GM18873 (cell line): ENCODE results near the gene RSBN1L.

ENCODE experiments used
- ATAC-seq: cut with Tn5 transposase; IDR thresholded peaks from one replicate; pipeline ENCODE4 v1.9.1; 2021; ENCODE audit warnings: mild to moderate bottlenecking, moderate library complexity, moderate number of reproducible peaks; ENCODE audit not compliant: unreplicated experiment, low FRiP score

RSBN1L gene

DNA sequence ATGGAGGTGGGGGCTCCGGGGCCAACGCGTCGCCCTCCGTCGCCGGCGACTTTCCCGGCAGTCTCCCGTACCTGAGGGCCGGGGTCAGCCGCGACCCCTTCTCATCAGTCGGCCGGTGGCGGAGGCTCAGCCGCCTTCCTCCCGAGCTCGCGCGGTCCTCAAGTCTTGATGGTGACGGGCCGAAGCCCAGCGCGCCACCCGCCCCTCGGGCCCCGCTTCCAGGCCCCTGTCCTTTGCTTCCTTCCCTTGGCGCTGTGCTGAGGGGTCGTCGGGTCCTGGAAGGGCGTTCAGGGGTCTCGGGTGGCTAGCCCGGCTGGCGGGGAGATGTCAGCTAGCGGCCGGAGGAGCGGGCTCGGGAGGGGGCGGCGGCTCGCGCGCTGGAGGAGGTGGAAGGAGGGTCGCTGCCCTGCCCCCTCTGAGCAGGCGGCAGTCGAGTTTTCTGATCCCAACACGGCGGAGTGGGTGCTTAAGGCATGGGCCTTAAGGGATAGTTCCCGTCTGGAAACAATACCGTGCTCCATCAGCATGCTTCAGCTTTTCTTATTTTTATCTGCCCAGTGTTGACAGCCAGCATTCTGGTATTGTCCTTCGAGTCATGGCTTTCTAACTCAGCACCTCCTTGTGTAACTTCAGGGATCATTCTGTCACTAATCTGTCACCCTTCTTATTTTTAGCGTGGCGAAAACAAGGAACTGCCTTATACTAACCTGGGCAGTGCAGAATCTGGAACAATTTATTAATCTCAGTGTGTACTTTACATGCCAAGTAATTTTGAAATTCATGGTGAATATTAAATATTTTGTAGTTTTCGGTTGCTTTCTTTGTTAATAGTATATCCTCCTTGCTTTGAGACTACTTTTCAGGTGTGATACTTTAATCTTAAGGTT, 103.1 kb downstream of the RSBN1L start:
- ATAC-seq = no peak

DNA sequence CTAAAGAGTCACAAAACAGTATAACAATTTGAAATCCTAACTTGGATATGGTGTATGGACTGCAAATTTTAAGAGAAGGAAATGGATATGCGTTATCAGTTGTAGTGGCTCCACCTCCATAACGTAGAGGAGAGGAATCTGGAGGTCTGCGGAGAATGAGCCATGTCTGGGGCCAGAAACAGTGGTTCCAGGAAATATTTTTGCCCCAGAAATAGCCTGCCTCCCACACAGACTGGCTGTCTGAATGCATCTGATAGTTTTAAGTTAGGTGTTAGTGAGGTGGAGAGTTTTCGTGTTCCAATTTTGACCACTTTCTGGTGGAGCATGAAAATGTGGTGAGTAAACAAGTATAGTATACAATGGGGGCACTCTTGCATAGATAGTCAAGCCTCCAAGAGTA, 103.9 kb downstream of the RSBN1L start:
- ATAC-seq = no peak

DNA sequence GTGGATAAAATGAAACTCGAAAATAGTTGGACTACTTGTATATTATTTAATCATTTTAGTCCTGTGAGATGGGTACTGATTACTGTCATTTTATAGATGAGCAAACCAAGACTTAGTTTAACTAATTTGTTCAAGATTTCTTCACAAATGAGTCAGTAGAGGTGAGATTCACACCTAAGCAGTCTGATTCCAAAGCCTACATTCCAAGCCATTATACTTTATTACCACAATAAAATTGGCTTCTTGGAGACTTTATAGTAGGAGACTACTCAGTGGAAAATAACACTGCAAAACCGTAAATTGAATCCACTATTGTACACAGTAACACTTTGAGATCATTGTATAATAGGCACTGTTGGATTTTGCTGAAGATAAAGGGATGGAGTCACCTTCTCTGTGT, 104.5 kb downstream of the RSBN1L start:
- ATAC-seq = no peak

DNA sequence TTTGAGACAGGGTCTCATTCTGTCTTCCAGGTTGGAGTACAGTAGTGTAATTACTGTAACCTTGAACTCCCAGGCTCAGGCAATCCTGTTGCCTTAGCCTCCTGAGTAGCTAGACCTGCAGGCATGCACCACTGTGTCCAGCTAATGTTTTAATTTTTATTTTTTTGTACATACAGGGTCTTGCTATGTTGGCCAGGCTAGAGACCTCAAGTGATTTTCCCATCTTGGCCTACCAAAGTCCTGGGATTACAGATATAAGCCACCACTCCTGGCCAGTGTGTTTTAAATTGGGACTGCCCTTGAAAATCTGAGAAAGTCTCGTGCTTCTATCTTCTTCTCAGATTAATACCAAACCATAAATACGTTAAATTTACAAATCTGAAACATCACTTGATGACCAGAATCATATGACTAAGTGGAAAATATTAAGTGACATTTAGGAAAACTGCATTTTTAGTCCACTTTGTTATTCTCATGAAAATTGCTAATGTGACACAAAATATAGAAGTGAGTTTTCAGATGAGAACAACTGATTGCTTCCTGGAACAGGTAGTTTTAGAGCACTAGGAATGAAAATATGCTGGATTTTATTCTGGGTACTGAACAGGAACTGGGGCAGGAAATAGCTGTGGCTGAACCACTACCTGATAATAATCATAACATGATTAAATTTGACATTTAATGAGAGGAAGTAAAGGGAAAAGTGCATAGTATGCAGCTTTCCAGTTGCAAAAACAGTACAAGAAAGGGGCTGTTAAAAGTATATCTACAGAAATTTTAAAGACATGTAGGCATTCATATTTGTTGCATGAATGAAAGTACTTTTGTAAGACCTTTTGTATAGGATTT, 106.5 kb downstream of the RSBN1L start:
- no peak for ATAC-seq

DNA sequence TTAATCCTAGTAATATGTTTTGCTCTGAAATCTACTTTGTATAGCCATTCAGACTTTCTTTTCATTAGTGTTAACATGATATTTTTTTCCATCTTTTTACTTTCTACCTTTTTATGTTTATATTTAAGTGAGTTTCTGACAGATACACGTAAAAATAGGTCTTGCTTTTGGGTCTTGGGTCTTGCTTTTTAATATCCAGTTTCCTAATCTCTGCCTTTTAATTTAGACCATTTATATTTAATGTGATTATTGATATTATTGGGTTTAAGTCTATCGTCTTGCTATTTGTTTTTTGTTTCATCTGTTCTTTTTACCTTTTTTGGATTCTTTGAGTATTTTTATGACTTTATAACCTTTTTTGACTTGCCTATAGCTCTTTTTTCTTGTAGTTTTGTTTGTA, 110.2 kb downstream of the RSBN1L start:
- no peak for ATAC-seq

DNA sequence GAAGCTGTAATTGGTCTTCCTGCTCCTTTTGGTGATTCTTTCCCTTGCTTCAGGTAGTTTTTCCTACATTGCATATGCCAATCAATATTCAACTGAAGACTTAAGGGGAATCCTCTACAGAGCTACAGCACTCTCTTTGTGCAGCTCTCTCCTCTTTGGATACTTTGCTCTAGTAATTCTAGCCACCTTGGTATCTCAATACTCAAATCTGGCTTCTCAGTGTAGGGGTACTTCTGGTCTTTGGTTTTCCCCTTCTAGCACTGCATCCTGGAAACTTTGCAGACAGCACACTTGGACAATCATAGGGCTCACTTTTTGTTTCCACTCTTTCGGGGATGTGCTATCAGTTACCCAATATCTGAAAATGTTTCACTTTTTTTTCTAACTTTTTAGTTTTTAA, 112.3 kb downstream of the RSBN1L start:
- ATAC-seq = no peak

DNA sequence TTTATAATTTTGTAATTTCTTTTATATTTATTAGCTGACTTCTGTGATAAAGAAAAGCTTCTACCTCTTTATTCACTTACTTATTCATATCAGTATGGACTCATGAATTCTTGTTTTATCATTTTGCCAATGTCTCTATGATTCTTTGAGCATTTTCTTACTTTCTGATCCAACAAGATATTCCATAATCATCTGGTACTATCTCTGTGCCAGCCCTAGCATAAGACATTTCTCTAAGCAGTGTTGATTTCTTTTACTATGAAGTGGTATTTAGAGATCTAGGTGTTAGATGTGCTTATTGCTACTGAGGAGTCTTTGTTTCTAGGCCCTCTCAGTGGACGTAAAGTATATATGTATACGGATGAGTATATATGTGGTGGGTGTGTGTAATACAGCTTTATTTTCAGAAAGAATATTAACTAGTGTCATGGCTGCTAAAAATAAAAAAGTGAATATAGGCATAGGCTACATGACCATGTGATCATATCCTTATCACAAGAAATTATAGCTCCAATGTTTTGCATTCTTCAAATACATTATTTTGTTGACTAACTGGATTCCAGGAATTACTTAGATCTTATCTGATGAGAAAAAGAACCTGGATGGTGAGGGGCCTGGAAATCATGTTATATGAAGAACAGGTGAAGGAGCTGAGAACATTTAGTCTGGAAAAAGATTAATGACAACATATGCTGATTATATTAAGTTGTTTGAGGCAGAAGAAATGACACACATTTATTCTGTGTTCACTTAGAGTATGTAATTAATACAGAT, 115.4 kb downstream of the RSBN1L start:
- ATAC-seq = no peak

DNA sequence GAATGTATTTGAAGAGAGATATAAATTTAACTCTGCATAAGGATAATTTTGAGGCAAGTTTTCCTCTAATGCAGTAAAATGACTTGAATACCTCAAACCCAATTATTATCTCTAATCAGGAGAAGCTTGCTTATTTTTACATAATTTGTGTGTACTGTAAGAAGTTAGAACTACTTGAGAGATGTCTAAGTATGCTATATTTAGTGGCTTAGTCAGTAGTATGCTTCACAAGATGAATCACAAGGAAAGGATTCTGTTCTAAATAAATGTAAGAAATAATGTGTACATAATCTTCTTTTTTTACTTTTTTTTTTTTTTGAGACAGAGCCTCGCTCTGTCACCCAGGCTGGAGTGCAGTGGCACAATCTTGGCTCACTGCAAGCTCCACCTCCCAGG, 116.0 kb downstream of the RSBN1L start:
- ATAC-seq = no peak

DNA sequence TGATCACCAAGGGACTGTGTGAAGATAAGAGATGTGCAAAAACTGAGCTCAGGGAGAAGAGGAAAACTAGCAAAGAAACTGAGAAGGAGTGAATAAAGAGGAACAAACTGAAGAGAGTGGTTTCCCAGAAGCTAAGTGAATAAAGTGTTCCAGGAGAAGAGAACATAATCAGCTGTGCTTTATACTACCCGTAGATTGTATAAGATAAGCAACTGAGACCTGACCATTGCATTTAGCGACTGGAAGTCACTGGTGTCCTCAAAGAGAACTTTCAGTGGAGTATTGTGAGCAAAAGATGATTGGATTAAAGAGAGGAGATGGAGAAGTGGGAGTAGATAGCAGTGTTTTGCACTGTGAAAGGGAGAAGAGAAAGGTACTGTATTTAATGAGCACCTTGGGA, 116.9 kb downstream of the RSBN1L start:
- no peak for ATAC-seq

DNA sequence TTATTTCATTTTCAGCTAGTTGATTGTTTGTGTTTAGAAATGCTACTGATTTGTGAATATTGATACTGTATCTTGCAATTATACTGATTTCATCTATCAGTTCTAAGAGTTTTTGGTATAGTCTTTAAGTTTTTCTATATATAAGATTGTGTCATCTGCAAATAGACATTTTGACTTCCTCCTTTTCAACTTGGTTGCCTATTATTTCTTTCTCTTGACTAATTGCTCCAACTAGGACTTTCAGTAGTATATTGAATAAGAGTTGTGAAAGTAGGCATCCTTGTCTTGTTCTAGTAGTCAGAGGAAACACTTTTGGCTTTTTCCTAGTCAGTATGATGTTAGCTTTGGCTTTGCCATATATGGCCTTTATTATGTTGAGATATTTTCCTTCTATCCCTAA, 122.8 kb downstream of the RSBN1L start:
- no peak for ATAC-seq

DNA sequence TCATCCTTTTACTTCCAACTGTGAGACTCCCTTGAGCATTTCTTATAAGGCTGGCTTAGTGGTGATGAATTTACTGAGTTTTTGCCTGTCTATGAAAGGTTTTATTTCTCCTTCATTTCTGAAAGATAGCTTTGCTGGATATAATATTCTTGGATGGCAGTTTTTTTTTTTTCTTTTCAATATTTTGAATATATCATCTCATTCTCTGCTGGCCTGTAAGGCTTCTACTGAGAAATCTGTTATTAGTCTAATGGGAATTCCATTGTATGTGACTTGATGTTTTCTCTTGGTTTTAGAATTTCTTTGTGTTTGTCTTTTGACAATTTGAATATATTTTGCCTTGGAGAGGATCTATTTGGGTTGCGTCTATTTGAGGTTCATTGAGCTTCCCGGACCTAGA, 124.7 kb downstream of the RSBN1L start:
- ATAC-seq = no peak

DNA sequence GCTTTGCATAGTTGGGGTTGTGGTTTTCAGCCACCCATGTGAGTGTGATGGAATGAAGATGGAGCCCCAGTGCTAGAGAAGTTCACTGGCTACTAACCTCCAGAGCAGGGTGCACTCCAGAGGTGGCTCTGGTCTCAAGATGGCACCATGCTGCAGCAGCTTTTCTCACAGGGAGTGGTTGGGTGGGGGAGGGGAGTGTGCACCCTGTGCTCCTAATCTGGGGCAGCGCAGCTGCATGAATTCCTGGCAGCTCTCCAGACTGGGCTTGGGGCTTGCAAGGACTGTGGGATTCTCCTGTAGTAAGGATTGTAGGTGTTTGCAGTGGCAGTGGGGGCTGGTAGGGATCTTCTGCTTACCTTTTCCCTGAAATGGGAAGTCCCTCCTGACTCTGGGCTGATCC, 126.0 kb downstream of the RSBN1L start:
- no peak for ATAC-seq

DNA sequence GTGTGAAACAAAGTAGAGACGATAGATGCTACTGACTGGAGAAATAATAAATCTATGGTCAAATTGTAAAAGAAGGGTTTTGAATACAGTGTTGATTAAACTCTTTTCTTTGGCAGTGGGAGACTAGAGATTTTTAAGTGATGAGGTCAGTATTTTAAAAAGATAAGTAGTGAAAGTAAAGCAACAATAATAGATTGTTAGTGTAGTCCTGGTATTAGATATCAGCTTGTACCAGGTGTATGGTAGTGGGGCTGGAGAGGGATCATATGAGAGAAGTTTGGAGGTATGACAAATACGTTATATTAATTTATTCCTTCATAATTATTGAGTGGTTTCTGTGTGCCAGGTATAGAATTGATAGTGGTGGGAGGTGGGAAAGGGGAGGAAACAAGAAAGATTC, 127.5 kb downstream of the RSBN1L start:
- no peak for ATAC-seq

DNA sequence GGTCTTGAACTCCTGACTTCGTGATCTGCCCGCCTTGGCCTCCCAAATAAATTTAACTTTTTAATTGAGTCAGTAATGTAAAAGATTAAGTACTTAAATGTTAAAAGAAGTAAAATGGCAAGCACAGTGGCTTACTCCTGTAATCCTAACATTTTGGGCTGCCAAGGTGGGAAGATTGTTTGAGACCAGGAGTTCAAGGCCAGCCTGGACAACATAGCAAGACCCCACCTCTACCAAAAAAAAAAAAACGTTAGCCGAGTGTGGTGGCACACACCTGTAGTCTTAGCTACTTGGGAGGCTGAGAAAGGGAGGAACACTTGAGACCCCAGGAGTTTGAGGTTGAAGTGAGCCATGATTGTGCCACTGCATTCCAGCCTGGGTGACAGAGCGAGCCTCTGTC, 128.4 kb downstream of the RSBN1L start:
- no peak for ATAC-seq

DNA sequence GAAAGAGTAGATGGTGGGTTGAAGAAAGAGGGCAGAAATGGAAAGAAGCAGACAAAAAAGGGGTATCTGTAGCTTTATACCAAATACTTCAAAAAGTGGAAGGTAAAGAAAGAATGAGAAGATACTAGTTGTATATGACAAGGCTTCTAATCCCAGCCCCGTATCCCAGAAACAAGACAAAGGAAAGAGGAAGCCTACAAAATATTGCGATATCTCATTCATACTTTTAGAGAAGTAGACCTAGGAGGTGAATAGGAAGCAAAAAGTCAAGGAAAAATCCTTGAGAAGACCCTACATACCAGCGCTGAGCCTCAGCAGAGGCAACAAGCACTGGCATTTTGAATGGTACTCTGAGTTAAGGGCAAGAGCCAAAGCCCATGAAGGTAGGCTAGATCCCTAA, 128.9 kb downstream of the RSBN1L start:
- ATAC-seq = no peak

DNA sequence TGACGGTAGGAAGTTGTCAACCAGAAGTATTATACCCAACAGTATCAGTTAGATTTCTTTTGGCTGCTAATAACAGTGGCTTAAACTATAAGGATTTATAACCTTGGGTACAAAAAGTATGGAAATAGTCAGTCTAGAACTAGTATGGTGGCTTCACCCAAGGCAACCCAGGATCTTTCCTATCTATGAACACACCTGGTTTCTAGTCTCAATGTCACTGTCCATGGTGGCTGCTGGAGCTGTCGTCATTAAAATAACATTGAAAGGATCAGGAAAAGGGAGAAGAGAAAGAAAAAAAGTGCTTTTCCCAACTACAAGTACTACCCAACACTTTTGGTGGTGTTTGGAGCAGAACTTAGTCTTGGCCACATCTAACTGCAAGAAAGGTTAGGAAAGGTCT, 130.0 kb downstream of the RSBN1L start:
- no peak for ATAC-seq

DNA sequence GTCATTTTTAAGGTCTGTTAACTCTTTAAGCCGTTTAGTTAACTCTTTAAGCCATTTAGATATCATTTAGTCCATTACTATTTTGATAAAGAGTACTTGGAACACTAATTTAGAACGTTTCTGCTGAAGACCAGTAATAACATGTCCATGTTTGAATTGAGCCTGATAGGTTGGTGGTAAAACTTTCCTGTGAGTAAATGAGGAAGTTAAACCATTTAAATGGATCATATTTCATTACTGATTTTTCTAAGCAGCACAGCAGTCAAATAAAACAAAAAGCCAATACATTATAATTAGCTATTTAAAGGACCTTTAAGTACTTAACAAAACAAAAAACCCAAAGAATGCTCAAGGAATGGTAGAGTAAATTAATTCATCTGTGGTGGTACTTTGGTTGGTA, 131.7 kb downstream of the RSBN1L start:
- no peak for ATAC-seq

DNA sequence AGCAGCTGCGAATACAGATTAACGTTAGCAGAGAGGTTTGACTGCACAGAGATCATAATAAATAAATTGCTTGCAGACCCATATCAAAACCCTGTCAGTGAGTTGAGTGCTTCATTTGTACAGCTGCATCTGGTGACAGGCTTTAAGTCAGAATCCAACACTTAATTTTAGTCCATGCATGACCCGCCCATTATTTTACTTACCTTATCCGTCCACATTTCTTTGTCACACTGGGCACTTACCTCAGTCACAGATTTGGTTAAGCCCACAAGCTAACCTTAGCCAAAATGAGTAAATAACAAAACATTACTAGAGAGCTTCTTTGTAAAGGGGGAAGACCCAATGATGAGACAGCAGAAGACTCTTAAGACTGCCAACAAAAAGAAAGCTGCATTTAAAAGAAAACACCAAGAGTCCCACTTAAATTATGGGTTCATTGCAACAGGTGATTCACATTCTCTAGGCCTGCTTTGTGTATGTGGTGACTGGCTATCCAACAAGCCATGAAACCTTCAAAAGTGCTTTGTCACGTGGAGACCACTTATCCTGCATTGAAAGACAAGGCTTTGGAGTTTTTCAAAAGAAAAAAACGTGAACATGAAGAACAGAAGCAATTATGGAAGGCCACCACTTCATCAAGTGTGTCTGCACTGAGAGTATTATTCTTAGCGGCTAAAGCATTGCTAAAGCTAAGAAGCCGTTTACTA, 134.5 kb downstream of the RSBN1L start:
- no peak for ATAC-seq

DNA sequence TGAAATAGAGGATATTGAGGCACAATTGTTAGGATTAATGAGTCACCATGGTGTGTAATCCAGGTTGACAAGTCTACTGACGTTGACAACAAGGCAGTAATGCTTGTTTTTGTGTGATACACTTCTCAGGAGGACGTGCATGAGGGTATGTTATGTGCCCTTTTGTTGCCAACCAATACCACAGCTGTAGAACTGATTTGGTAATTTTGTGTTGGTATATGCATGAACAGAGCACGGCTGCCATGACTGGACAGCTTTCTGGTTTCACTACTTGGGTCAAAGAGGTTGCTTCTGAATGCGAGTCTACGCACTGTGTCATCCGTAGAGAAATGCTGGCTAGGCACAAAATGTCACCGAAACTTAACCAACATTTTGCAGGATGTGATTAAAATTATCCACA, 135.2 kb downstream of the RSBN1L start:
- ATAC-seq = no peak

DNA sequence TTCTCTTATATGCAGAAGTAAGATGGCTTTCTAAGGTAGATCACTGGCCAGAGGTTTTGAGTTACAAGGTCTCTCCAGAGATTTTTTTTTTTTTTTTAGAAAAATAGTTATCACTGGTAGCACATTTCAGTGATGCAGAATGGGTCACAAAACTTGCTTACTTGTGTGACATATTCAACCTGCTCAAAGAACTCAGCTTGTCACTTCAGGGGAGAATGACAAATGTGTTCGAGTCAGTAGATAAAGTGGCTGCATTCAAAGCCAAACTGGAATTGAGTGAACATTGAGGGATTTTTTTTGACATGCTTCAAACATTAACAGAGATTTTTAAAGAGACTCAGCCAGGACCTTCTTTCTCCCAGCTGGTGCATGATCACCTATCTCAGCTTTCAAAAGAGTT, 135.7 kb downstream of the RSBN1L start:
- ATAC-seq = no peak
